Embryonic facial prominence (tissue), 1 donor: ENCODE data around the gene ICOS.

Experiments
- DNase-seq: peaks from one replicate; pipeline ENCODE4 v3.0.0-alpha.2; 2016; ENCODE audit errors: extremely low spot score

The ICOS gene

GRCh38 chr2:204010628-204011560 lies 74.3 kb downstream of the ICOS start:
- DNase-seq: no peak
